HEK293 (cell line): ENCODE results near the gene FZD1.

ENCODE experiments used
- CTCF ChIA-PET: fragments of 350-600 bp; formaldehyde crosslinking; extraction: SDS; loops from one replicate; lab custom pipeline; 2021; ENCODE audit warnings: antibody characterized with exemption; lab: Yijun Ruan, JAX
- POLR2A ChIA-PET: fragments of 300-600 bp; formaldehyde crosslinking; extraction: SDS; loops from one replicate; lab custom pipeline; 2020; ENCODE audit warnings: antibody characterized with exemption, inconsistent platforms; lab: Yijun Ruan, JAX
- H3K27ac ChIP-seq: fragments of 200-500 bp; sonication (Bioruptor generic); 2 replicates; pipeline ENCODE4 v1.5.1; 2014; ENCODE audit warnings: low read depth, low read length, control low read depth, inconsistent platforms; ENCODE audit errors: extremely low read depth
- H3K36me3 ChIP-seq, 2 experiments: fragments of 200-500 bp in 1 of 2; sonication (Bioruptor generic) in 1 of 2; 1 replicate in 1 of 2; 2 replicates in 1 of 2; pipeline ENCODE4 v1.5.1; 2014 to 2017; ENCODE audit warnings: inconsistent platforms in 2 of 2, low read length in 2 of 2; ENCODE audit not compliant: control insufficient read depth in 2 of 2, insufficient read depth in 1 of 2
- H3K4me1 ChIP-seq: fragments of 200-500 bp; sonication (Bioruptor generic); 2 replicates; pipeline ENCODE4 v1.5.1; 2014; ENCODE audit warnings: mild to moderate bottlenecking, low read length, inconsistent platforms; ENCODE audit not compliant: control insufficient read depth, insufficient read depth
- H3K4me3 ChIP-seq: 2 replicates; pipeline ENCODE4 v1.5.1; 2011; ENCODE audit warnings: low read depth, mild to moderate bottlenecking, control low read depth, low read length, moderate library complexity
- H3K9me3 ChIP-seq: fragments of 200-500 bp; sonication (Bioruptor generic); 2 replicates; pipeline ENCODE4 v1.5.1; 2014; ENCODE audit warnings: low read depth, low read length, inconsistent platforms; ENCODE audit not compliant: control insufficient read depth, insufficient read depth
- HOXA7 ChIP-seq: sonication (generic); formaldehyde crosslinking; IDR thresholded peaks from 2 replicates; pipeline ENCODE4 v1.8.1; 2022; ENCODE audit warnings: missing genetic modification reagents, borderline replicate concordance
- KLF8 ChIP-seq: fragments of 450-650 bp; formaldehyde crosslinking; IDR thresholded peaks from 2 replicates; pipeline ENCODE4 v1.5.1; 2016; ENCODE audit warnings: missing biosample characterization, missing genetic modification characterization
- MYNN ChIP-seq: fragments of 450-650 bp; formaldehyde crosslinking; IDR thresholded peaks from 2 replicates; pipeline ENCODE4 v1.5.1; 2016; ENCODE audit warnings: missing biosample characterization, missing genetic modification characterization, borderline replicate concordance
- RBAK ChIP-seq: fragments of 450-650 bp; formaldehyde crosslinking; IDR thresholded peaks from 2 replicates; pipeline ENCODE4 v1.5.1; 2016; ENCODE audit warnings: missing biosample characterization, missing genetic modification characterization
- SCRT2 ChIP-seq: fragments of 450-650 bp; formaldehyde crosslinking; IDR thresholded peaks from 2 replicates; pipeline ENCODE4 v1.5.1; 2016; ENCODE audit warnings: missing biosample characterization, missing genetic modification characterization
- SP7 ChIP-seq: fragments of 450-650 bp; formaldehyde crosslinking; IDR thresholded peaks from 2 replicates; pipeline ENCODE4 v1.5.1; 2016; ENCODE audit warnings: missing biosample characterization, missing genetic modification characterization
- WT1 ChIP-seq: fragments of 450-650 bp; formaldehyde crosslinking; IDR thresholded peaks from 2 replicates; pipeline ENCODE4 v1.5.1; 2016; ENCODE audit warnings: missing biosample characterization, missing genetic modification characterization
- ZFP41 ChIP-seq: fragments of 450-650 bp; formaldehyde crosslinking; IDR thresholded peaks from 2 replicates; pipeline ENCODE4 v1.5.1; 2016; ENCODE audit warnings: missing biosample characterization, missing genetic modification characterization, borderline replicate concordance
- ZNF202 ChIP-seq: fragments of 450-650 bp; formaldehyde crosslinking; IDR thresholded peaks from 2 replicates; pipeline ENCODE4 v1.5.1; 2016; ENCODE audit warnings: missing biosample characterization, missing genetic modification characterization, borderline replicate concordance
- ZNF23 ChIP-seq: fragments of 450-650 bp; formaldehyde crosslinking; IDR thresholded peaks from 2 replicates; pipeline ENCODE4 v1.5.1; 2016; ENCODE audit warnings: missing biosample characterization, missing genetic modification characterization, borderline replicate concordance
- ZNF354C ChIP-seq: fragments of 450-650 bp; formaldehyde crosslinking; IDR thresholded peaks from 2 replicates; pipeline ENCODE4 v1.5.1; 2016; ENCODE audit warnings: missing biosample characterization, missing genetic modification characterization, low read depth, borderline replicate concordance
- ZNF48 ChIP-seq: fragments of 450-650 bp; formaldehyde crosslinking; IDR thresholded peaks from 2 replicates; pipeline ENCODE4 v1.5.1; 2016; ENCODE audit warnings: missing biosample characterization, missing genetic modification characterization
- ZNF785 ChIP-seq: fragments of 450-650 bp; formaldehyde crosslinking; IDR thresholded peaks from 2 replicates; pipeline ENCODE4 v1.5.1; 2016; ENCODE audit warnings: missing biosample characterization, missing genetic modification characterization
- ZSCAN5A ChIP-seq: fragments of 450-650 bp; formaldehyde crosslinking; IDR thresholded peaks from 2 replicates; pipeline ENCODE4 v1.5.1; 2016; ENCODE audit warnings: missing biosample characterization, missing genetic modification characterization
- ZXDB ChIP-seq: fragments of 450-650 bp; formaldehyde crosslinking; IDR thresholded peaks from 2 replicates; pipeline ENCODE4 v1.5.1; 2016; ENCODE audit warnings: missing biosample characterization, missing genetic modification characterization
- TF ChIP-seq, protein P1 (sequence below): fragments of 450-650 bp; formaldehyde crosslinking; optimal IDR thresholded peaks from 2 replicates; pipeline ENCODE3; 2016; ENCODE audit warnings: missing biosample characterization, mild to moderate bottlenecking, missing genetic modification characterization
- TF ChIP-seq, protein P2 (sequence below): fragments of 450-650 bp; formaldehyde crosslinking; IDR thresholded peaks from 2 replicates; pipeline ENCODE4 v1.5.0; 2017; ENCODE audit warnings: missing biosample characterization, missing genetic modification characterization, borderline replicate concordance
- TF ChIP-seq, protein P3 (sequence below): fragments of 450-650 bp; formaldehyde crosslinking; IDR thresholded peaks from 2 replicates; pipeline ENCODE4 v1.5.1; 2016; ENCODE audit warnings: missing biosample characterization, missing genetic modification characterization

Gene FZD1

DNA sequence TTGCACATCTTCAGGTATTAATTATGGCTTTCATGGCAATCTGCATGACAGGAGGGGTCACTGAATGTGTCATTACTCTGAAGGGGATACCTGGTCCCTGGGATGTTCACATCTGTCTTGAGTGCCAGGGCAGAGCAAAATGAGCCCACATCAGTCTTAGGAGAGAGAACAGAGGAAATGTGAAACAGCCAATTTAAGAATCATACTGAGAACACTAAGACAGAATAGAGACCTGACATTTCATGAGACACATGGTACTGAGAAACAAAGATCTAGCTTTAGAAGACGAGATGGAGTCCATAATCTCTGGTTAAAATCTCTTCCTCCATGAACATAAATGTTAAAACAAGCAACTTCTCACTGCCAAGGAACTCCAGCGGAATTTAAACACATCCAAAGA lies 34.1 kb upstream of the FZD1 start:
- Histone ChIP-seq H3K9me3 (no peaks in the 10 kb centered on the region), H3K4me3 (no peak overlapping the region), H3K27ac (no peak overlapping the region), H3K36me3 (no peaks in the 10 kb centered on the region), H3K4me1 (no peaks in the 10 kb centered on the region)
- ChIA-PET POLR2A (no interaction called here), CTCF (no interaction called here)
- no peak for TF ChIP-seq SCRT2 (tag by site-specific recombination)
- TF ChIP-seq, protein P1, sequence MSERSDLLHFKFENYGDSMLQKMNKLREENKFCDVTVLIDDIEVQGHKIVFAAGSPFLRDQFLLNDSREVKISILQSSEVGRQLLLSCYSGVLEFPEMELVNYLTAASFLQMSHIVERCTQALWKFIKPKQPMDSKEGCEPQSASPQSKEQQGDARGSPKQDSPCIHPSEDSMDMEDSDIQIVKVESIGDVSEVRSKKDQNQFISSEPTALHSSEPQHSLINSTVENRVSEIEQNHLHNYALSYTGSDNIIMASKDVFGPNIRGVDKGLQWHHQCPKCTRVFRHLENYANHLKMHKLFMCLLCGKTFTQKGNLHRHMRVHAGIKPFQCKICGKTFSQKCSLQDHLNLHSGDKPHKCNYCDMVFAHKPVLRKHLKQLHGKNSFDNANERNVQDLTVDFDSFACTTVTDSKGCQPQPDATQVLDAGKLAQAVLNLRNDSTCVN (tag by site-specific recombination), result no peak

DNA sequence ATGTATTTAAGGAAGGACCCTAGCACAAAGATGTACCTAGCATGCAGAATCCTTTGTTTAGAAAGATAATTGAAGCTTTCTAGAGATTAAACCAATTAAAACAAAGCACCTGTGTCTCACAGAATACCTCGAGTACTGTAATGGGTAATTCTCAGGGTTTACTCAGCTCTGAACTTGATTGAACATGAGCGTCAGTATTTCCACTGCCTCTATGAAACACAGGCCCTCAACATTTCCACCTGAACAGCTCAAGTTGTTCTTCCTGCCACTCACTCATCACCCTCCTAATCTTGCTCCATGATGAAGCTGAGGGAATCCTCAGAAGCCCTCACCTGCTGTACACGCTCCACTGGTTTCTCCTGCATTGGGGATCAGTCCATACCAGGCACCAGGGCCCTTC lies 33.7 kb upstream of the FZD1 start:
- no peak for TF ChIP-seq RBAK (tag by site-specific recombination)
- TF ChIP-seq ZNF202 (tag by site-specific recombination), result no peak
- no peak for TF ChIP-seq SP7 (tag by site-specific recombination)
- TF ChIP-seq KLF8, result no peak
- no peak overlapping the region for H3K4me3 ChIP-seq
- ChIA-PET CTCF (no interaction called here), POLR2A (no interaction called here)
- H3K4me1 ChIP-seq, result no peaks in the 10 kb centered on the region
- no peaks in the 10 kb centered on the region for H3K36me3 ChIP-seq
- no peaks in the 10 kb centered on the region for H3K9me3 ChIP-seq
- no peak overlapping the region for H3K27ac ChIP-seq

DNA sequence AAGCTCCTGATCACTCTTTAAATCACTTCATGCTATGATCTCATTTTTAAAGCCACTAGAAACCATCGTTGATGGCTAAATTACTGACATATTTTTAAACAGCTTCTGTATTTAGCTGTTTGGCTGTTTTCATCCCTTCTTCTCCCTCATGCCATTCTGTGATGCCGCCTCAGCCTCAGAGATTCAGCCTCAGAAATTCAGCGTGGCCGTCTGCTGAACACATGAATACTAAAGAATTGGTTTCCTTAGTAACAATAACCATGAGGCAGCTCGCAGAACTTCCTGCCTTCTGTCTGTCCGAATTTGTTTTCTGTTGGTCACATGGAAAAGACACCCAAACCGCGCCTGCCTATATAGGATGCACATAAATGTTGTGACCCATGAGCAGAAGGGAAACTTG lies 31.0 kb upstream of the FZD1 start:
- Histone ChIP-seq H3K4me3 (no peak overlapping the region), H3K9me3 (no peaks in the 10 kb centered on the region), H3K27ac (no peak overlapping the region), H3K36me3 (no peaks in the 10 kb centered on the region), H3K4me1 (no peaks in the 10 kb centered on the region)
- ChIA-PET POLR2A (interaction anchor here (0.7 kb wide), 1 partner anchor 192 kb away, joined by 3 read pairs; no protein-coding TSS in a partner anchor), CTCF (no interaction called here)
- TF ChIP-seq, protein P2, sequence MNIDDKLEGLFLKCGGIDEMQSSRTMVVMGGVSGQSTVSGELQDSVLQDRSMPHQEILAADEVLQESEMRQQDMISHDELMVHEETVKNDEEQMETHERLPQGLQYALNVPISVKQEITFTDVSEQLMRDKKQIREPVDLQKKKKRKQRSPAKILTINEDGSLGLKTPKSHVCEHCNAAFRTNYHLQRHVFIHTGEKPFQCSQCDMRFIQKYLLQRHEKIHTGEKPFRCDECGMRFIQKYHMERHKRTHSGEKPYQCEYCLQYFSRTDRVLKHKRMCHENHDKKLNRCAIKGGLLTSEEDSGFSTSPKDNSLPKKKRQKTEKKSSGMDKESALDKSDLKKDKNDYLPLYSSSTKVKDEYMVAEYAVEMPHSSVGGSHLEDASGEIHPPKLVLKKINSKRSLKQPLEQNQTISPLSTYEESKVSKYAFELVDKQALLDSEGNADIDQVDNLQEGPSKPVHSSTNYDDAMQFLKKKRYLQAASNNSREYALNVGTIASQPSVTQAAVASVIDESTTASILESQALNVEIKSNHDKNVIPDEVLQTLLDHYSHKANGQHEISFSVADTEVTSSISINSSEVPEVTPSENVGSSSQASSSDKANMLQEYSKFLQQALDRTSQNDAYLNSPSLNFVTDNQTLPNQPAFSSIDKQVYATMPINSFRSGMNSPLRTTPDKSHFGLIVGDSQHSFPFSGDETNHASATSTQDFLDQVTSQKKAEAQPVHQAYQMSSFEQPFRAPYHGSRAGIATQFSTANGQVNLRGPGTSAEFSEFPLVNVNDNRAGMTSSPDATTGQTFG (tag by site-specific recombination), result no peak
- TF ChIP-seq, protein P3, sequence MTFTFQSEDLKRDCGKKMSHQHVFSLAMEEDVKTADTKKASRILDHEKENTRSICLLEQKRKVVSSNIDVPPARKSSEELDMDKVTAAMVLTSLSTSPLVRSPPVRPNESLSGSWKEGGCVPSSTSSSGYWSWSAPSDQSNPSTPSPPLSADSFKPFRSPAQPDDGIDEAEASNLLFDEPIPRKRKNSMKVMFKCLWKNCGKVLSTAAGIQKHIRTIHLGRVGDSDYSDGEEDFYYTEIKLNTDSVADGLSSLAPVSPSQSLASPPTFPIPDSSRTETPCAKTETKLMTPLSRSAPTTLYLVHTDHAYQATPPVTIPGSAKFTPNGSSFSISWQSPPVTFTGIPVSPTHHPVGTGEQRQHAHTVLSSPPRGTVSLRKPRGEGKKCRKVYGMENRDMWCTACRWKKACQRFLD (tag by site-specific recombination), result no peak
- no peak for TF ChIP-seq WT1 (tag by site-specific recombination)
- no peak for TF ChIP-seq HOXA7 (CRISPR knock-in tag)
- TF ChIP-seq ZNF23 (tag by site-specific recombination), result no peak
- no peak for TF ChIP-seq ZFP41
- TF ChIP-seq ZXDB, result no peak
- no peak for TF ChIP-seq ZNF48 (tag by site-specific recombination)
- no peak for TF ChIP-seq ZNF354C
- TF ChIP-seq ZNF785 (tag by site-specific recombination), result no peak
- no peak for TF ChIP-seq ZSCAN5A
- TF ChIP-seq MYNN (tag by site-specific recombination), result no peak
